Liver (tissue), 3 donors: ENCODE data around the gene LYPD8.

Experiments
- EGR1 ChIP-seq, 2 donors: IDR thresholded peaks; 2 replicates each; pipeline ENCODE4 v1.6.1; 2016 to 2018; ENCODE audit warnings: antibody characterized with exemption in 2 of 2, low read depth in 2 of 2
- GABPA ChIP-seq, 2 donors: IDR thresholded peaks in 1 of 2; conservative IDR thresholded peaks in 1 of 2; 2 replicates each; pipeline ENCODE4 v1.6.1; 2016; ENCODE audit warnings: antibody characterized with exemption in 2 of 2, mild to moderate bottlenecking in 1 of 2, moderate library complexity in 1 of 2
- JUND ChIP-seq, 2 donors: IDR thresholded peaks; 2 replicates each; pipeline ENCODE4 v1.6.1; 2016; ENCODE audit warnings: antibody characterized with exemption in 2 of 2
- NR2F2 ChIP-seq: IDR thresholded peaks from 2 replicates; pipeline ENCODE4 v1.6.1; 2016; ENCODE audit warnings: antibody characterized with exemption
- RAD21 ChIP-seq, 2 donors: IDR thresholded peaks; 2 replicates each; pipeline ENCODE4 v1.6.1; 2016; ENCODE audit warnings: antibody characterized with exemption in 2 of 2, mild to moderate bottlenecking in 2 of 2
- RXRA ChIP-seq, 2 donors: IDR thresholded peaks; 2 replicates each; pipeline ENCODE4 v1.6.1; 2017 to 2018; ENCODE audit warnings: antibody characterized with exemption in 2 of 2, mild to moderate bottlenecking in 1 of 2
- SP1 ChIP-seq: IDR thresholded peaks from 2 replicates; pipeline ENCODE4 v1.6.1; 2018; ENCODE audit warnings: antibody characterized with exemption, mild to moderate bottlenecking
- TAF1 ChIP-seq: conservative IDR thresholded peaks from 2 replicates; pipeline ENCODE4 v1.6.1; 2016; ENCODE audit warnings: antibody characterized with exemption, mild to moderate bottlenecking
- YY1 ChIP-seq: IDR thresholded peaks from 2 replicates; pipeline ENCODE4 v1.6.1; 2016; ENCODE audit warnings: antibody characterized with exemption, mild to moderate bottlenecking
- TF ChIP-seq, protein P1 (sequence below): fragments of 150-350 bp; IDR thresholded peaks from 2 replicates; pipeline ENCODE4 v1.5.1; 2017; ENCODE audit warnings: improper control_type of control experiment, low read depth, low read length; ENCODE audit not compliant: missing input control
- TF ChIP-seq, protein P2 (sequence below): IDR thresholded peaks from 2 replicates; pipeline ENCODE4 v1.6.1; 2016; ENCODE audit warnings: antibody characterized with exemption
- TF ChIP-seq, protein P3 (sequence below): IDR thresholded peaks from 2 replicates; pipeline ENCODE4 v1.6.1; 2016; ENCODE audit warnings: antibody characterized with exemption
- donor health status: healthy.
- donor health status: healthy.

DNA sequence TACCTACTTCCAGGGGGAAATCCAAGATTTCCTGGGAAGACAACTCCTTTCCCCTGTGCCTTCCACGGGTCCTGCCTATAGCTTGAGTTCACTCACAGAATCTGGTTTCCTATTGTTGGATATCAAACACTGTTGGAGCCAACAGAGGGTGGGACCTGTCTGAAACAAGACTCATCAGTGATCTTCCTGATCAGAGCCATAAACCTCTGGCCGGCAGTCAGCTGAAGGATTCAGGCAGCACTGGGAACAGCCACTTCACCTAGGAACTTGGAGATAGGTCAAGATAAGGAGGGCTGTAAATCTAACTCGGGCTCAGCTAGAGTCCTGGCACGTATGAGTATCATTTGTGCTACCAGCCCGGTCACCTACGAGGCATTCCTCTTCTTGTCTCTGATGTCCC is 46.9 kb upstream of the LYPD8 start:
- TF ChIP-seq JUND (IDR thresholded peaks at IDR 0.05) (no peak), TAF1 (no peak), RXRA (IDR thresholded peaks at IDR 0.05) (no peak), RAD21 (IDR thresholded peaks at IDR 0.05) (no peak), GABPA (IDR thresholded peaks at IDR 0.05 in 1 of 2, conservative IDR thresholded peaks at IDR 0.05 in 1 of 2) (no peak), EGR1 (IDR thresholded peaks at IDR 0.05; ENCODE audit: low read depth in 2 of 2) (no peak), SP1 (no peak), NR2F2 (no peak), YY1 (no peak)
- TF ChIP-seq, protein P1, sequence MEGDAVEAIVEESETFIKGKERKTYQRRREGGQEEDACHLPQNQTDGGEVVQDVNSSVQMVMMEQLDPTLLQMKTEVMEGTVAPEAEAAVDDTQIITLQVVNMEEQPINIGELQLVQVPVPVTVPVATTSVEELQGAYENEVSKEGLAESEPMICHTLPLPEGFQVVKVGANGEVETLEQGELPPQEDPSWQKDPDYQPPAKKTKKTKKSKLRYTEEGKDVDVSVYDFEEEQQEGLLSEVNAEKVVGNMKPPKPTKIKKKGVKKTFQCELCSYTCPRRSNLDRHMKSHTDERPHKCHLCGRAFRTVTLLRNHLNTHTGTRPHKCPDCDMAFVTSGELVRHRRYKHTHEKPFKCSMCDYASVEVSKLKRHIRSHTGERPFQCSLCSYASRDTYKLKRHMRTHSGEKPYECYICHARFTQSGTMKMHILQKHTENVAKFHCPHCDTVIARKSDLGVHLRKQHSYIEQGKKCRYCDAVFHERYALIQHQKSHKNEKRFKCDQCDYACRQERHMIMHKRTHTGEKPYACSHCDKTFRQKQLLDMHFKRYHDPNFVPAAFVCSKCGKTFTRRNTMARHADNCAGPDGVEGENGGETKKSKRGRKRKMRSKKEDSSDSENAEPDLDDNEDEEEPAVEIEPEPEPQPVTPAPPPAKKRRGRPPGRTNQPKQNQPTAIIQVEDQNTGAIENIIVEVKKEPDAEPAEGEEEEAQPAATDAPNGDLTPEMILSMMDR: no peak
- TF ChIP-seq, protein P2, sequence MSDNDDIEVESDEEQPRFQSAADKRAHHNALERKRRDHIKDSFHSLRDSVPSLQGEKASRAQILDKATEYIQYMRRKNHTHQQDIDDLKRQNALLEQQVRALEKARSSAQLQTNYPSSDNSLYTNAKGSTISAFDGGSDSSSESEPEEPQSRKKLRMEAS: no peak
- TF ChIP-seq, protein P3, sequence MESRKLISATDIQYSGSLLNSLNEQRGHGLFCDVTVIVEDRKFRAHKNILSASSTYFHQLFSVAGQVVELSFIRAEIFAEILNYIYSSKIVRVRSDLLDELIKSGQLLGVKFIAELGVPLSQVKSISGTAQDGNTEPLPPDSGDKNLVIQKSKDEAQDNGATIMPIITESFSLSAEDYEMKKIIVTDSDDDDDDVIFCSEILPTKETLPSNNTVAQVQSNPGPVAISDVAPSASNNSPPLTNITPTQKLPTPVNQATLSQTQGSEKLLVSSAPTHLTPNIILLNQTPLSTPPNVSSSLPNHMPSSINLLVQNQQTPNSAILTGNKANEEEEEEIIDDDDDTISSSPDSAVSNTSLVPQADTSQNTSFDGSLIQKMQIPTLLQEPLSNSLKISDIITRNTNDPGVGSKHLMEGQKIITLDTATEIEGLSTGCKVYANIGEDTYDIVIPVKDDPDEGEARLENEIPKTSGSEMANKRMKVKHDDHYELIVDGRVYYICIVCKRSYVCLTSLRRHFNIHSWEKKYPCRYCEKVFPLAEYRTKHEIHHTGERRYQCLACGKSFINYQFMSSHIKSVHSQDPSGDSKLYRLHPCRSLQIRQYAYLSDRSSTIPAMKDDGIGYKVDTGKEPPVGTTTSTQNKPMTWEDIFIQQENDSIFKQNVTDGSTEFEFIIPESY: no peak
